SK-N-SH treated with all-trans-retinoic acid at 6 μM for 48 hours (cell line): Measurements from ENCODE around the gene TRPM7.

Experiments
- ATAC-seq: fragments of 200-7000 bp; cut with Tn5 transposase; 3 replicates; pipeline ENCODE4 v1.9.1; 2020; ENCODE audit warnings: mild to moderate bottlenecking, moderate library complexity
- ARNTL ChIP-seq: fragments of 450-650 bp; formaldehyde crosslinking; IDR thresholded peaks from 2 replicates; pipeline ENCODE4 v1.5.0; 2020; ENCODE audit warnings: low read depth, mild to moderate bottlenecking, moderate library complexity, borderline replicate concordance
- BACH2 ChIP-seq: fragments of 250-450 bp; sonication (Bioruptor Pico); IDR thresholded peaks from 2 replicates; pipeline ENCODE4 v1.9.0; 2021; ENCODE audit warnings: mild to moderate bottlenecking, borderline replicate concordance
- CREB5 ChIP-seq: fragments of 250-450 bp; sonication (Bioruptor Pico); IDR thresholded peaks from 2 replicates; pipeline ENCODE4 v1.5.1; 2020; ENCODE audit warnings: low read depth, mild to moderate bottlenecking, moderate library complexity
- CSDC2 ChIP-seq: fragments of 250-450 bp; sonication (Bioruptor Pico); IDR thresholded peaks from 2 replicates; pipeline ENCODE4 v1.5.0; 2020; ENCODE audit warnings: mild to moderate bottlenecking, moderate library complexity
- CSRNP3 ChIP-seq: fragments of 250-450 bp; sonication (Bioruptor Pico); IDR thresholded peaks from 2 replicates; pipeline ENCODE4 v1.5.1; 2021; ENCODE audit warnings: mild to moderate bottlenecking, moderate library complexity
- ESRRG ChIP-seq: fragments of 250-450 bp; sonication (Bioruptor Pico); IDR thresholded peaks from 2 replicates; pipeline ENCODE4 v1.6.1; 2021; ENCODE audit warnings: mild to moderate bottlenecking
- GLIS3 ChIP-seq: fragments of 250-450 bp; sonication (Bioruptor Pico); IDR thresholded peaks from 2 replicates; pipeline ENCODE4 v1.5.0; 2020; ENCODE audit warnings: mild to moderate bottlenecking, moderate library complexity
- ISL1 ChIP-seq: fragments of 250-450 bp; sonication (Bioruptor Pico); IDR thresholded peaks from 2 replicates; pipeline ENCODE4 v2.1.2; 2022; ENCODE audit warnings: mild to moderate bottlenecking, moderate library complexity
- OSR1 ChIP-seq: fragments of 250-450 bp; sonication (Bioruptor Pico); IDR thresholded peaks from 2 replicates; pipeline ENCODE4 v1.8.0; 2022; ENCODE audit warnings: moderate library complexity, mild to moderate bottlenecking, inconsistent platforms
- POU6F1 ChIP-seq: fragments of 250-450 bp; sonication (Bioruptor Pico); IDR thresholded peaks from 2 replicates; pipeline ENCODE4 v1.8.0; 2021; ENCODE audit warnings: low read depth, mild to moderate bottlenecking, moderate library complexity, borderline replicate concordance
- PPARA ChIP-seq: fragments of 250-450 bp; sonication (Bioruptor Pico); IDR thresholded peaks from 2 replicates; pipeline ENCODE4 v1.5.0; 2020; ENCODE audit warnings: mild to moderate bottlenecking, borderline replicate concordance
- RARB ChIP-seq: fragments of 250-450 bp; sonication (Bioruptor Pico); IDR thresholded peaks from 2 replicates; pipeline ENCODE4 v1.8.0; 2021; ENCODE audit warnings: mild to moderate bottlenecking, moderate library complexity
- SNAI2 ChIP-seq: fragments of 250-450 bp; sonication (Bioruptor Pico); IDR thresholded peaks from 2 replicates; pipeline ENCODE4 v1.5.0; 2020; ENCODE audit warnings: mild to moderate bottlenecking, moderate library complexity
- TCF4 ChIP-seq: fragments of 250-450 bp; sonication (Bioruptor Pico); IDR thresholded peaks from 2 replicates; pipeline ENCODE4 v1.8.0; 2021; ENCODE audit warnings: mild to moderate bottlenecking, moderate library complexity, borderline replicate concordance
- TOX ChIP-seq: fragments of 250-450 bp; sonication (Bioruptor Pico); IDR thresholded peaks from 2 replicates; pipeline ENCODE4 v1.8.0; 2021; ENCODE audit warnings: mild to moderate bottlenecking, moderate library complexity, borderline replicate concordance
- ZC3H10 ChIP-seq: fragments of 250-450 bp; sonication (Bioruptor Pico); IDR thresholded peaks from 2 replicates; pipeline ENCODE4 v1.5.1; 2021; ENCODE audit warnings: mild to moderate bottlenecking, moderate library complexity
- ZFP3 ChIP-seq: fragments of 250-450 bp; sonication (Bioruptor Pico); IDR thresholded peaks from 2 replicates; pipeline ENCODE4 v1.5.0; 2020; ENCODE audit warnings: mild to moderate bottlenecking, moderate library complexity
- ZFP30 ChIP-seq: fragments of 450-650 bp; formaldehyde crosslinking; IDR thresholded peaks from 2 replicates; pipeline ENCODE4 v1.5.0; 2022; ENCODE audit warnings: mild to moderate bottlenecking, moderate library complexity
- ZNF565 ChIP-seq: fragments of 450-650 bp; formaldehyde crosslinking; conservative IDR thresholded peaks from 2 replicates; pipeline ENCODE4 v1.5.0; 2020; ENCODE audit warnings: low read depth, mild to moderate bottlenecking, moderate library complexity
- ZNF70 ChIP-seq: fragments of 450-650 bp; formaldehyde crosslinking; IDR thresholded peaks from 2 replicates; pipeline ENCODE4 v1.5.0; 2020; ENCODE audit warnings: mild to moderate bottlenecking, moderate library complexity
- ZNF8 ChIP-seq: fragments of 450-650 bp; formaldehyde crosslinking; IDR thresholded peaks from 2 replicates; pipeline ENCODE4 v1.5.0; 2020; ENCODE audit warnings: mild to moderate bottlenecking, moderate library complexity
- TF ChIP-seq, protein P1 (sequence below): fragments of 250-450 bp; sonication (Bioruptor Pico); IDR thresholded peaks from 2 replicates; pipeline ENCODE4 v1.8.0; 2020; ENCODE audit warnings: mild to moderate bottlenecking, moderate library complexity, borderline replicate concordance
- TF ChIP-seq, protein P2 (sequence below): fragments of 250-450 bp; sonication (Bioruptor Pico); IDR thresholded peaks from 2 replicates; pipeline ENCODE4 v1.5.0; 2020; ENCODE audit warnings: mild to moderate bottlenecking, moderate library complexity

The TRPM7 gene

GRCh38 chr15:50633653-50634052, 52.9 kb downstream of the TRPM7 start:
- TF ChIP-seq SNAI2 (CRISPR knock-in tag) (no peak), CSDC2 (CRISPR knock-in tag) (no peak), ZNF70 (no peak), ZFP30 (no peak), ZFP3 (no peak), RARB (CRISPR knock-in tag) (no peak)
- TF ChIP-seq, all 23 proteins: peak for 0
- ATAC-seq = no peak

- TF ChIP-seq RARB (CRISPR knock-in tag) = no peak
- no peak for TF ChIP-seq CSDC2 (CRISPR knock-in tag)
- no peak for TF ChIP-seq ZFP3
- TF ChIP-seq CSRNP3 (CRISPR knock-in tag) = no peak
- TF ChIP-seq OSR1 = no peak
- TF ChIP-seq ZNF70 = no peak
- TF ChIP-seq ZNF565 (CRISPR knock-in tag) = no peak
- TF ChIP-seq ARNTL (CRISPR knock-in tag) = no peak
- no peak for TF ChIP-seq ZNF8 (CRISPR knock-in tag)
- TF ChIP-seq ESRRG = no peak
- no peak for TF ChIP-seq BACH2
- no peak for TF ChIP-seq TOX
- TF ChIP-seq, protein P1, sequence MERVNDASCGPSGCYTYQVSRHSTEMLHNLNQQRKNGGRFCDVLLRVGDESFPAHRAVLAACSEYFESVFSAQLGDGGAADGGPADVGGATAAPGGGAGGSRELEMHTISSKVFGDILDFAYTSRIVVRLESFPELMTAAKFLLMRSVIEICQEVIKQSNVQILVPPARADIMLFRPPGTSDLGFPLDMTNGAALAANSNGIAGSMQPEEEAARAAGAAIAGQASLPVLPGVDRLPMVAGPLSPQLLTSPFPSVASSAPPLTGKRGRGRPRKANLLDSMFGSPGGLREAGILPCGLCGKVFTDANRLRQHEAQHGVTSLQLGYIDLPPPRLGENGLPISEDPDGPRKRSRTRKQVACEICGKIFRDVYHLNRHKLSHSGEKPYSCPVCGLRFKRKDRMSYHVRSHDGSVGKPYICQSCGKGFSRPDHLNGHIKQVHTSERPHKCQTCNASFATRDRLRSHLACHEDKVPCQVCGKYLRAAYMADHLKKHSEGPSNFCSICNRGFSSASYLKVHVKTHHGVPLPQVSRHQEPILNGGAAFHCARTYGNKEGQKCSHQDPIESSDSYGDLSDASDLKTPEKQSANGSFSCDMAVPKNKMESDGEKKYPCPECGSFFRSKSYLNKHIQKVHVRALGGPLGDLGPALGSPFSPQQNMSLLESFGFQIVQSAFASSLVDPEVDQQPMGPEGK (CRISPR knock-in tag) = no peak
- TF ChIP-seq TCF4 (CRISPR knock-in tag) = no peak
- TF ChIP-seq ISL1 (CRISPR knock-in tag) = no peak
- no peak for TF ChIP-seq ZC3H10 (CRISPR knock-in tag)
- no peak for TF ChIP-seq GLIS3
- no peak for TF ChIP-seq CREB5 (CRISPR knock-in tag)
- ATAC-seq = no peak
These were observed 58.2 kb downstream of the TRPM7 start for GRCh38 chr15:50628421-50628820.

- TF ChIP-seq CSDC2 (CRISPR knock-in tag) (no peak), POU6F1 (CRISPR knock-in tag) (no peak), CSRNP3 (CRISPR knock-in tag) (no peak), RARB (CRISPR knock-in tag) (no peak), ARNTL (CRISPR knock-in tag) (no peak), ZNF8 (CRISPR knock-in tag) (no peak), PPARA (no peak), ZNF70 (no peak), TOX (no peak)
- TF ChIP-seq, protein P2, sequence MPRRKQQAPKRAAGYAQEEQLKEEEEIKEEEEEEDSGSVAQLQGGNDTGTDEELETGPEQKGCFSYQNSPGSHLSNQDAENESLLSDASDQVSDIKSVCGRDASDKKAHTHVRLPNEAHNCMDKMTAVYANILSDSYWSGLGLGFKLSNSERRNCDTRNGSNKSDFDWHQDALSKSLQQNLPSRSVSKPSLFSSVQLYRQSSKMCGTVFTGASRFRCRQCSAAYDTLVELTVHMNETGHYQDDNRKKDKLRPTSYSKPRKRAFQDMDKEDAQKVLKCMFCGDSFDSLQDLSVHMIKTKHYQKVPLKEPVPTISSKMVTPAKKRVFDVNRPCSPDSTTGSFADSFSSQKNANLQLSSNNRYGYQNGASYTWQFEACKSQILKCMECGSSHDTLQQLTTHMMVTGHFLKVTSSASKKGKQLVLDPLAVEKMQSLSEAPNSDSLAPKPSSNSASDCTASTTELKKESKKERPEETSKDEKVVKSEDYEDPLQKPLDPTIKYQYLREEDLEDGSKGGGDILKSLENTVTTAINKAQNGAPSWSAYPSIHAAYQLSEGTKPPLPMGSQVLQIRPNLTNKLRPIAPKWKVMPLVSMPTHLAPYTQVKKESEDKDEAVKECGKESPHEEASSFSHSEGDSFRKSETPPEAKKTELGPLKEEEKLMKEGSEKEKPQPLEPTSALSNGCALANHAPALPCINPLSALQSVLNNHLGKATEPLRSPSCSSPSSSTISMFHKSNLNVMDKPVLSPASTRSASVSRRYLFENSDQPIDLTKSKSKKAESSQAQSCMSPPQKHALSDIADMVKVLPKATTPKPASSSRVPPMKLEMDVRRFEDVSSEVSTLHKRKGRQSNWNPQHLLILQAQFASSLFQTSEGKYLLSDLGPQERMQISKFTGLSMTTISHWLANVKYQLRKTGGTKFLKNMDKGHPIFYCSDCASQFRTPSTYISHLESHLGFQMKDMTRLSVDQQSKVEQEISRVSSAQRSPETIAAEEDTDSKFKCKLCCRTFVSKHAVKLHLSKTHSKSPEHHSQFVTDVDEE (CRISPR knock-in tag) = no peak
- peak; percentile 84 for ATAC-seq
These were observed 59.1 kb downstream of the TRPM7 start for GRCh38 chr15:50627351-50628055.
